HG02588 (cell line): Measurements from ENCODE around the gene RALGAPA1.
"Not testable (repeated sequence)": the region's sequence is repeated elsewhere in the genome, so short reads cannot be mapped to it uniquely, and the experiment has no call there.

Experiments
- ATAC-seq: cut with Tn5 transposase; IDR thresholded peaks from one replicate; pipeline ENCODE4 v1.9.1; 2021; ENCODE audit warnings: mild to moderate bottlenecking, moderate library complexity; ENCODE audit not compliant: unreplicated experiment

The RALGAPA1 gene

DNA sequence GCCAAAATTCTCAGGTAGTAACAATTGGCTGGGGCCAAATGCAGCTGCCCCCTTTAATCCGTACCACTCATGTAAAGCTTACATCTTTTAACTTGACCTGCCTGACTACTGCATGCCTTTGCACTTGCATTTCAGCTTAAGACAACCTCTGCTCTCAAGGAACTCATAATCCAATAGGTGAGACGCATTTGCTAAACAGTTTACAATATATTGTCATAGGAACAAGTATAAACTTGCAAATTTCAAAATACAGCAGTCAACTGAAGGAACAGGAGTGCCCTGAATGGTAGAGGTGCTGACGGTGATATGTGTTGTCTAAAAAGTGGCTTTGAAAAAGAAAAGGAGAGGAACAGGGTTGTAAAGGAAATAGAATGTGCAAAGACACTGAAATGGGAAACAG, 13.4 kb upstream of the RALGAPA1 start:
- no peak for ATAC-seq

DNA sequence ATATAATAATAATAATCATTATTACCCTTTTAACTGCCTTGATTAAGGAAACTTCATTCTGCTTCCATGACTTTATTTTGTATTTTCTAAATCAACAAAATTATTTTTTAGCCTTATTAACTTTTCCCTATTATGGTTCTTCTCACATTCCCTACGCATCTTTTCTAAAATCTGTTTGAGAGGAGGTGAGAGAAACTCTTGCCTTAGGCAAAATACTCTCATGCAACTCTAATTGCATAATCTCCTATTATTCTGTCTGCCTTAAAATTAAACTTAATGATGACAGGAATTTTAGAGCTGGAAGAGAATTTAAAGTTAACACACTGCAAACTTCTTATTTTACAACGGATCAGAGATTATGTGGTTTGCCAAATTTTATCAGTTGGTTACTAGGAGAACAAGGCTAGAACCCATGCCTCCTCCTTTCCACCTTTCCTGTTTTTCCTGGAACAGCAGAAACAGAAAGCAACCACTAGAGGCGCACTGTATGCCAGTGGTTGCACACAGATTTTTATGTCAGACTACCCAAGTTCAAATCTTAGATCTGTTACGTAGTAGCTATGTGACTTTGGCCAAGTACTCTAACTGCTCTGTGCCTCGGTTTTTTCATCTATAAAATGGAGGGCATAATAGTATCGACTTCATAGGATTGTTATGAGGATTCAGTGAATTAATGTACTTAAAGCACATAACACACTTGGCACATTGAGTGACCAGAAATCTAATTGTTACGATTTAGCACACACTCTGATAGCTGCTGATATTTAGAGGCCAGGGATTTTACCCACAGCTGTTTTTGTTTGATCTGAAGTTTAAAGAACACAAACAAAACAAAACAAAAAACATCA, 12.7 kb upstream of the RALGAPA1 start:
- no peak for ATAC-seq

DNA sequence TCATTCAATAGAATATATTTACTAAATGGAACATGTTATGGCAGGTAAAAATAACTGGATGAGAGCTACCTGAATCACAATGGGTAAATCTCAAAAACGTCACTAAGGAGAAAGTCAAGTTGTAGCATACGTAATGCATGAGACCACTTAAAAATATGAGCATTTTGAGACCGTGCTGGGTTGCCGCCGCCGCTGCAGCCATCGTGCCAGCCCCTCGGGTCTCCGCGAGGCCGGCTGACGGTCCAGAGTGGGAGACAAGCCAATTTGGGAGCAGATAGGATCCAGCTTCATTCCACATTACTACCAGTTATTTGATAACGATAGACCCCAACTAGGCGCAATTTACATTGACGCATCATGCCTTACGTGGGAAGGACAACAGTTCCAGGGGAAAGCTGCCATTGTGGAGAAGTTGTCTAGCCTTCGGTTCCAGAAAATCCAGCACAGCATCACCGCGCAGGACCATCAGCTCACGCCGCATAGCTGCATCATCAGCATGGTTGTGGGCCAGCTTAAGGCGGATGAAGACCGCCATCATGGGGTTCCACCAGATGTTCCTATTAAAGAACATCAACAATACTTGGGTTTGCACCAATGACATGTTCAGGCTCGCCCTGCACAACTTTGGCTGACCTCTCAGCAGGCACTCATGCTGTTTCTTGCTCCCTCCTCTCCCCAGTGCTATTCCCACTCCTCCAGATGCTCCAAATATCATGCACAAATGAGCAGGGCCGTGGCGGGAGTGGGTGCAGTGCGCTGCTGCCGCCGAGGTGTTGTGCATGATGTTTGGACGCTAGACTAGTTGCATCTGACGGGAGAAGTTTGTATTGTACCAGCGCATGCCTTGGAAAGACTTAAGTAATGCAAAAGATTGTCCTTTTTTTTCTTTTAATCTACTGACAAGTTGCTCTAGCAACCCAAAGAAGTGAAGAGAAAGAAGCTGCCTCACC, 10.8 kb upstream of the RALGAPA1 start:
- no peak for ATAC-seq

DNA sequence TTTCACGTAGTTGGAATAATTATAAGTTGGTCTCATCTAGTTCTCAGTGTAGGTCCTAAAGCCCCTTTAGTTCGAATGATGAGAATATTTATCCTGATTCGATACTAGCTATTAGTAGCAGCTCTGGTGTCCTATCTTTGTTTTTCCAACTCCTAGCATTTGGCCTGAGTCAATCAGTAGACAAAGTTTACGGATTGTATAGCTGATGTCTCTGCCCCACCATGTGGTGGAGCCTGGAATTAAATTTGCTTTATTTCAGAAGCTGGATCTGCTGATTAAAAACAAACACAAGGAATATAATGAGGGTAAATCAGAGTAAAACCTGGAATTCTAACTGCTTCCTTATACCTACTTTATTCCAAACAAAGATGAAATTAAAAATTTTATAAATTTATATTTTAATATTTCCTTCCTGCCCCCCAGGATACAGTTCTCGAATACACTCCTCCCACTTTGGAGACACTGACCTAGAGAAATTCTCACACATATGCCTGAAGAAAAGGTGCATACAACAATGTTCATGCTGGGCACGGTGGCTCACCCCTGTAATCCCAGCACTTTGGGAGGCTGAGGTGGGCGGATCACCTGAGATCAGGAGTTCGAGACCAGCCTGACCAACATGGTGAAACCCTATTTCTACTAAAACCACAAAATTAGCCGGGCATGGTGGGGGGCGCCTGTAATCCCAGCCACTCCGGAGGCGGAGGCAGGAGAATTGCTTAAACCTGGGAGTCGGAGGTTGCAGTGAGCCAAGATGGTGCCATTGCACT, 9.4 kb upstream of the RALGAPA1 start:
- no peak for ATAC-seq

- ATAC-seq, result peak; percentile 60
These were observed 5.4 kb upstream of the RALGAPA1 start for GRCh38 chr14:35814371-35815005.

- ATAC-seq, result no peak
These were observed 1.9 kb upstream of the RALGAPA1 start for GRCh38 chr14:35810963-35811362.

- ATAC-seq, result no peak
These were observed 502 bp upstream of the RALGAPA1 start for GRCh38 chr14:35809597-35809996.

DNA sequence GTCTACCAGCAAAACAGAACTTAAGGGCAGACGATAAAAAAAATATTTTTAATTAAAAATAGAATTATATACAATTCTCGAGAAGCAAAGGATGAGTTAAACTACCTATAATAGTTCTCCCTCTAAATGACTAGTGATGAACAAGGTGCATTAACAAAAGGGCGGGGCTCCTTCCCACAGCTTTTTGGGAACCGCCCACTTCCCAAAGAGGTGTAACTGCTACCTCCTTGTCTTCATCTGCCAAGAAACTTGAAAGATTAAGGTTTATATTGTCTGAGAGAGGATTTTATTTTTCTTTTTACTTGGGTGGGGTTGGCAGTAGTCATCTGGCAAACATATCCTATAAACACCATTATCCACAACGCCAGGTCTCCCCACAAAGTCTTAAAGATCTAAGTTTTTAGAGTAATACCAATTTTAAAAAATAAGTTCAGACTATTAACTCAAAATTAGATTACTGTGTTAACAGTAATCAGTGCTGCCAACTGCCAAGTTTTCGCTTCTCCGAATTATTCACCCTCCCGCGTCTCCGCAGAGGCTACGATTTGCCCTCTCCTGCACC, 938 bp downstream of the RALGAPA1 start:
- ATAC-seq, result no peak

GRCh38 chr14:35807131-35807961, 1.7 kb downstream of the RALGAPA1 start:
- ATAC-seq, result no peak

- ATAC-seq, result no peak
These were observed 2.8 kb downstream of the RALGAPA1 start for GRCh38 chr14:35806006-35806907.

DNA sequence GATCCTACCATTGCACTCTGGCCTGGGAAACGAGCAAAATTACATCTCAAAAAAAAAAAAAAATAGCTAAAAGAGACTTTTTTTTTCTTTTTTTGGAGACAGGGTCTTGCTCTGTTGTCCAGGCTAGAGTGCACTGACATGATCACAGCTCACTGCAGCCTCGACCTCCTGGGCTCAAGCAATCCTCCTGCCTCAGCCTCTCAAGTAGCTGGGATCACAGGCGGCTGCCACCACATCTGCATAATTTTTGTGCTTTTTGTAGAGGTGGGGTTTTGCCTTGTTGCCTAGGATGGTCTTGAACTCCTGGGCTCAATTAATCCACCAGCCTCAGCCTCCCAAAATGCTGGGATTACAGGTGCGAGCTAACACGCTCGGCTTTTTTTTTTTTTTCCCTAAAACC, 11.3 kb downstream of the RALGAPA1 start:
- ATAC-seq, result no peak

DNA sequence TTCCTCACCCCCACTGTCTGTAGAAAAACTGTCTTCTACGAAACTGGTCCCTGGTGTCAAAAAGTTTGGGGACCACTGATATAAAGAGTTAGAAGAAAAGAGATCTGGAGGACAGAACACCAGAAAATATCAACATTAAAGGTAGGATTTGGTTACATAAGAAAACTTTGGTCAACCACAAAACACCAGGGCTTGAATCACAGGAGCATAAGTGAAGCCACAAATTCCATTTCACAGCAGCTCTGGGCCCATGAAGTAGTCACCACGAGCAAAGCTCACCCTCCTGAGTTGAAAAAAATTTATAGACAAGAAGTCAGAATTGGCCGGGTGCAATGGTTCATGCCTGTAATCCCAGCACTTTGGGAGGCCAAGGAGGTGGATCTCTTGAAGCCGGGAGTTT, 19.4 kb downstream of the RALGAPA1 start:
- no peak for ATAC-seq

GRCh38 chr14:35786856-35787255, 22.2 kb downstream of the RALGAPA1 start:
- ATAC-seq, result no peak

- no peak for ATAC-seq
These were observed 25.4 kb downstream of the RALGAPA1 start for GRCh38 chr14:35783699-35784098.

DNA sequence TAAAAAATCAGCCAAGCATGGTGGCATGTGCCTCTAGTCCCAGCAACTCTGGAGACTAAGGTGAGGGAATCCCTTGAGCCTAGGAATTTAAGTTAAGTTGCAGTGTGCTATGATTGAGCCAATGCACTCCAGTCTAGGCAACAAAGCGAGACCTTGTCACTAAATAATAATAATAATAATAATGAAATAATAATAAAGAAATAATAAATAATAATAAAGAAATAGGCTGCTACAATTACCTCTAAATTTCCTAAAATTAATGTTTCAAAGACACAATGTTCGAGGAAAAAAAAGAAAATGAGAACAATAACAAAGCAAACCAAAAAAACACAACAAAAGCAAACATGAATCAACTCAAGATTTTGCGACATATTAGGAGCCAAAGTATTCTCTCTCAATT, 29.7 kb downstream of the RALGAPA1 start:
- no peak for ATAC-seq

GRCh38 chr14:35777550-35777949, 31.5 kb downstream of the RALGAPA1 start:
- ATAC-seq, result not testable (repeated sequence)

- ATAC-seq, result no peak
These were observed 32.3 kb downstream of the RALGAPA1 start for GRCh38 chr14:35776823-35777222.

- not testable (repeated sequence) for ATAC-seq
These were observed 33.0 kb downstream of the RALGAPA1 start for GRCh38 chr14:35776085-35776484.
